GM21717 (cell line): ENCODE data around the gene CREB3.

Source experiments
- ATAC-seq: cut with Tn5 transposase; IDR thresholded peaks from one replicate; pipeline ENCODE4 v1.9.1; 2021; ENCODE audit warnings: mild to moderate bottlenecking, moderate library complexity; ENCODE audit not compliant: unreplicated experiment

The CREB3 gene, protein sequence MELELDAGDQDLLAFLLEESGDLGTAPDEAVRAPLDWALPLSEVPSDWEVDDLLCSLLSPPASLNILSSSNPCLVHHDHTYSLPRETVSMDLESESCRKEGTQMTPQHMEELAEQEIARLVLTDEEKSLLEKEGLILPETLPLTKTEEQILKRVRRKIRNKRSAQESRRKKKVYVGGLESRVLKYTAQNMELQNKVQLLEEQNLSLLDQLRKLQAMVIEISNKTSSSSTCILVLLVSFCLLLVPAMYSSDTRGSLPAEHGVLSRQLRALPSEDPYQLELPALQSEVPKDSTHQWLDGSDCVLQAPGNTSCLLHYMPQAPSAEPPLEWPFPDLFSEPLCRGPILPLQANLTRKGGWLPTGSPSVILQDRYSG

DNA sequence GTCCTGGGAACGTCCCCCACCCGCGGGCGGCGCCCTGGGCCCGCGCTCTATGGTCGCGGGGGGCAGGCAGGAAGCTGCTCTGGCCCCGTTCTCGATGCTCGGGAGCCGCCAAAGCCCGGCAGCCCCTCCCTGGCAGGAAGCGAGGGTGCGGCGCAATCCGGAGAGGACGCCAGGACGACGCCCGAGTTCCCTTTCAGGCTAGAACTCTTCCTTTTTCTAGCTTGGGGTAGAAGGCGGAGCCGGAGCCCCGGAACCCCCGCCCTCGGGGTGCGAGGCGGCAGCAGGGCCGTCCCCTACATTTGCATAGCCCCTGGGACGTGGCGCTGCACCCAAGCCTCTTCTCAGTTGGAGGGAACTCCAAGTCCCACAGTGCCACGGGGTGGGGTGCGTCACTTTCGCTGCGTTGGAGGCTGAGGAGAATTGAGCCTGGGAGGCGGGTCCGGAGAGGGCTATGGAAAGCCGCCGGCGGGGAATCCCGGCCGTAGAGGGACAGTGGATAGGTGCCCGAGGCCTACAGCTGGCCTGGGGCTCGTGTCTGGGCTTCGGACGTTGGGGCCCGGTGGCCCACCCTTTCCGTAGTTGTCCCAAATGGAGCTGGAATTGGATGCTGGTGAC, at the start of gene CREB3, which contains the start of gene TLN1:
Gene CREB3, plus strand, starts transcription at position 482 of the 615 bp plus-strand sequence. Its CDS starts 107 bp downstream, at position 589.
Gene TLN1, minus strand, starts transcription at position 11 of the 615 bp plus-strand sequence. CDS start 6,501 bp downstream, outside the sequence.
- peak; percentile 77 for ATAC-seq

- ATAC-seq, result no peak
Measured at GRCh38 chr9:35683323-35683722, 49.1 kb upstream of the CREB3 start.

- no peak for ATAC-seq
Measured at GRCh38 chr9:35684921-35685320, 47.5 kb upstream of the CREB3 start.

GRCh38 chr9:35685506-35685905, 47.0 kb upstream of the CREB3 start:
- ATAC-seq, result no peak

DNA sequence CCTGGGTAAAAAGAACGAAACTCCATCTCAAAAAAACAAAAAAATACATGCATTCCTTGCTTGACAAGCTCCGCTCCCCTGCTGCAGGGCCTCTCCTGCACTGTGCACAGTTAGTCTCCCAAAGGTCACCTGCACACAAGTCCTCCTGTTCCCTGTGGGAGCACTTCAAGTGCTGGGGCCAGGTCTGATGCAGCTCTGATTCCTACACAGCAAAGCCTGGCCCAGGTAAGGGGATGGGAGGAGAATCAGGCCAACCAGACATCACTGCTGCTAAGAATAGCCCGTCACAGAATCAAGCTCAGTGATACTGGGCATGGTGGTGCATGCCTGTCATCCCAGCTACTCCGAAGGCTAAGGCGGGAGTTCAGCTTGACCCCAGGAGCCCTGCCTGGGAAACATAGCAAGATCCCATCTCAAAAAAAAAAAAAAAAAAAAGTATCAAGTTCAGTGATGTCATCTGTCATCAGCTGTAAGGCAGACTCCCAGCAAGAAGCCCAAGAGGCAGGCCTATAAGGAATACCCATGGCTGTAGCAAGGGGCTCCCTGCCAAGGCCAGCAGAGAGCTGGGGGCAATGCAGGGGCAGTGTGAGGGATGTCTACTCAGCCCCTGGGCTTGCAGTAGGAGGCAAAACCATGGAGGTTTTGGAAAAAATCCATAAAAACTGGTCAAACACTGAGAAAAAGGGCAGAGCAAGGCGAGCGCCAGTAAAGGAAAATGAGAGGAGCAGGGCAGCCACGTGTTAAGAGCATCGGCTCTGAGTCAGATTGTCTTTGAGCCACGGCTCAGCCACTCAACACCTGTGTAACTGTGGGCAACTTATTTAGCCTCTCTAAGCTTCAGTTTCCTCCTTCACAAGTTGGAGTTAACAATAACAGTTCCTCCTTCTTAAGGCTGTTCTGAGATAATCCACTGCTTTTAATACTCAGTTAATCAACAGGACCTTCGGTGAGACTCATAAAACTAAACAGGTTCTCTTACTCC, 46.0 kb upstream of the CREB3 start:
- no peak for ATAC-seq

DNA sequence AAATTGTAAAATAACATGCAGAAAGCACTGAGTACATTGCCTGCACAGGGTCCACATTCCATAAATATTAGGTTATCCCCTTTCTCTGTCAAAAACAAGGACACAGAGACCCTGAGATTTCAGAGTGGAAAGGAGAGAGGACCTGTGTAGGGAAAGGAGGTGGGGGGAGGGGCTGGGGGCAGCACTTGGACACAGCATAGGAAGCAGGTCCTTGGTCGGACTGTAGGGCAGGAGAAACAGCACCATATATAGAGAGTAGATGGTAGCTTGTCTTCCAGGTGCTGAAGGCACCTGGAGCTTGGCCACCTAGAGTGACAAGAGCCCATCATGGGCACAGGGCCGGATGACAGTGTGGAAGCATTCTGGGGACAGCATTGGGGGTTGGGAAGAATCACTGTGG, 45.2 kb upstream of the CREB3 start:
- ATAC-seq, result no peak

GRCh38 chr9:35687972-35688557, 44.4 kb upstream of the CREB3 start:
- ATAC-seq, result no peak

- ATAC-seq, result no peak
Measured at GRCh38 chr9:35688558-35689541, 43.6 kb upstream of the CREB3 start.

- ATAC-seq, result no peak
Measured at GRCh38 chr9:35689542-35690293, 42.7 kb upstream of the CREB3 start, which contains the start of gene TPM2. TSS of gene TPM2 (minus strand) at chr9:35689925. CDS start at chr9:35689817, 108 bp downstream.

- no peak for ATAC-seq
Measured at GRCh38 chr9:35690294-35690613, 42.2 kb upstream of the CREB3 start.

- ATAC-seq, result no peak
Measured at GRCh38 chr9:35690614-35691333, 41.7 kb upstream of the CREB3 start.

- ATAC-seq, result no peak
Measured at GRCh38 chr9:35691334-35691650, 41.2 kb upstream of the CREB3 start.

GRCh38 chr9:35691757-35692301, 40.6 kb upstream of the CREB3 start:
- no peak for ATAC-seq

DNA sequence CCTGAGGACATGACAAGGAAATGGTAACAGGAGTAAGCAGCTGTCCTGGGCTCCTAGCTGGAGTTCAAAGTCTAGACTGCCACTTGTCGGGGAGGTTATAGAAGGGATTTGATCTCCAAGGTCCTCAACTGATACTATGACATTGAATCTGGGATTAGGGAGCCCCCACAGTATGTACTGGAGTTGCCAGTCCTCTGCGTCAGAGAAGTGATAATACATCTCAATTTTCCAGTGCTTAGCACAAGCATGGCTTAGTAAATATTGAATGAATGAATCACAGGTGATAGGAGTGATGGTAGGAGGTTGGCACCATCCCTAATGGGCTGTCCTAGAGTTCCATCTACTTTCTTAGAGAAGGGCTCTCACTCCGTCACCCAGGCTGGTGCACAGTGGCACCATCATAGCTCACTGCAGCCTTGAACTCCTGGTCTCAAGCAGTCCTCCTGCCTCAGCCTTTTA, 36.5 kb upstream of the CREB3 start:
- ATAC-seq, result no peak

GRCh38 chr9:35696520-35697215, 35.8 kb upstream of the CREB3 start:
- peak; percentile 68 for ATAC-seq

- ATAC-seq, result no peak
Measured at GRCh38 chr9:35697486-35697885, 35.0 kb upstream of the CREB3 start.

DNA sequence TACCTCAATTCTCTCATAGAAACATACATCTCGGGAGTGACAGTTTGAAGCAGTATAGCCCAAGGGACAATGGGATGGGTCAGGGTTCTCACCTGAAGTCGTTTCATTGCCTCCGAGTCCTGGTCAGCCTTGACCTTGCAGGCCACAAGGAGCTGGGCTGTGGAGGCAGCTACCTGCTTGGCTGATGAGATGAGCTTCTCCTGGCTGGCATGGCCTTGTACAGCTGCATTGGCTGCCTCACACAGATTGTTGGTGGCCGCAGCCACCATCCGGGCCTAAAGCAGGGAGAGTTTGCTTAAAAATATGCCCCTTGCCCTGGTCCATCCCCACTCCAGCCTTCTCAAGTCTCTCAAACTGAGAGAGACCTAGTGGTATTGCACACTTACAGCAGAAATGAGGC, 34.2 kb upstream of the CREB3 start:
- no peak for ATAC-seq
